Astrocyte (in vitro differentiated cells and primary cell): Measurements from ENCODE around the gene PRAC1. TPM values are rescaled to one million over a fixed set of nuclear protein-coding genes. Genes with fewer than 3 reads are reported as not detected.
A peak's percentile ranks its signal among the peaks of the same experiment; 100 is the strongest.

ENCODE experiments used
- DNase-seq: peaks from one replicate; pipeline ENCODE4 v3.0.0-alpha.2; 2010; ENCODE audit warnings: low read depth
- FAIRE-seq: peaks from 2 replicates; lab custom pipeline; 2011; peaks lifted over from hg19 to GRCh38; lab: Jason Lieb, UNC
- H2AFZ ChIP-seq: 2 replicates; pipeline ENCODE4 v1.6.0; 2012; ENCODE audit warnings: low read depth, low read length, inconsistent platforms
- H3K27ac ChIP-seq: 2 replicates; pipeline ENCODE4 v1.5.1; 2011; ENCODE audit warnings: low read depth, low read length, inconsistent platforms
- H3K27me3 ChIP-seq: 2 replicates; pipeline ENCODE4 v1.6.0; 2011; ENCODE audit warnings: low read length, inconsistent platforms; ENCODE audit not compliant: insufficient read depth
- H3K36me3 ChIP-seq: 2 replicates; pipeline ENCODE4 v1.5.1; 2011; ENCODE audit warnings: low read length, inconsistent platforms; ENCODE audit not compliant: insufficient read depth
- H3K4me1 ChIP-seq: 2 replicates; pipeline ENCODE4 v1.5.1; 2011; ENCODE audit warnings: low read length, inconsistent platforms; ENCODE audit not compliant: insufficient read depth
- H3K4me2 ChIP-seq: 2 replicates; pipeline ENCODE4 v1.6.0; 2012; ENCODE audit warnings: low read length, inconsistent platforms
- H3K4me3 ChIP-seq: 2 replicates; pipeline ENCODE4 v1.5.1; 2011; ENCODE audit warnings: low read depth, mild to moderate bottlenecking, low read length, inconsistent platforms; ENCODE audit not compliant: insufficient read depth
- H3K79me2 ChIP-seq: 2 replicates; pipeline ENCODE4 v1.6.0; 2012; ENCODE audit warnings: mild to moderate bottlenecking, low read length, inconsistent platforms; ENCODE audit not compliant: insufficient read depth
- H3K9ac ChIP-seq: 2 replicates; pipeline ENCODE4 v1.6.0; 2012; ENCODE audit warnings: mild to moderate bottlenecking, low read length, inconsistent platforms
- H3K9me3 ChIP-seq: 2 replicates; pipeline ENCODE4 v1.5.1; 2012; ENCODE audit warnings: low read depth, mild to moderate bottlenecking, low read length, inconsistent platforms; ENCODE audit not compliant: insufficient read depth
- H4K20me1 ChIP-seq: 2 replicates; pipeline ENCODE4 v1.6.0; 2012; ENCODE audit warnings: low read length, inconsistent platforms; ENCODE audit not compliant: insufficient read depth
- H3K27ac Mint-ChIP-seq: one replicate; pipeline ENCODE4 v1.8.0; 2021; ENCODE audit warnings: mild to moderate bottlenecking, mixed read lengths; ENCODE audit not compliant: unreplicated experiment
- H3K27me3 Mint-ChIP-seq: one replicate; pipeline ENCODE4 v1.8.0; 2021; ENCODE audit warnings: low read depth, mixed read lengths; ENCODE audit not compliant: unreplicated experiment
- H3K36me3 Mint-ChIP-seq: one replicate; pipeline ENCODE4 v1.8.0; 2021; ENCODE audit warnings: low read depth, mixed read lengths; ENCODE audit not compliant: unreplicated experiment
- H3K4me1 Mint-ChIP-seq: one replicate; pipeline ENCODE4 v1.8.0; 2021; ENCODE audit warnings: low read depth, mixed read lengths; ENCODE audit not compliant: unreplicated experiment
- H3K4me3 Mint-ChIP-seq: one replicate; pipeline ENCODE4 v1.8.0; 2021; ENCODE audit warnings: mild to moderate bottlenecking, moderate library complexity, mixed read lengths; ENCODE audit not compliant: unreplicated experiment
- H3K9me3 Mint-ChIP-seq: one replicate; pipeline ENCODE4 v1.8.0; 2021; ENCODE audit warnings: mild to moderate bottlenecking, mixed read lengths; ENCODE audit not compliant: unreplicated experiment
- EZH2 ChIP-seq: IDR thresholded peaks from 2 replicates; pipeline ENCODE4 v1.6.1; 2012; ENCODE audit warnings: mild to moderate bottlenecking, low read length, inconsistent platforms; ENCODE audit not compliant: insufficient read depth
- total RNA-seq: library from RNA; stranded (reverse); gene quantifications from 2 replicates; pipeline ENCODE4 v1.2.1, GENCODE V29; 2021
- TF ChIP-seq, protein P1 (sequence below): IDR thresholded peaks from 2 replicates; pipeline ENCODE4 v1.5.1; 2011; ENCODE audit warnings: low read depth, mild to moderate bottlenecking, inconsistent platforms, low read length, moderate library complexity; ENCODE audit not compliant: insufficient read depth

PRAC1 gene
- total RNA-seq, 1 donor from 2014 or later, result not detected

GRCh38 chr17:48754500-48755261 lies 32.4 kb upstream of the PRAC1 start:
- H3K27me3 ChIP-seq, result peaks cover 95% of the 10 kb centered on the region
- peaks cover 91% of the 10 kb centered on the region for H3K27me3 Mint-ChIP-seq
- H3K4me1 Mint-ChIP-seq, result peaks cover 3% of the 10 kb centered on the region
- peaks cover 8% of the 10 kb centered on the region for H3K9me3 ChIP-seq
- H3K79me2 ChIP-seq, result no peaks in the 10 kb centered on the region
- H3K4me2 ChIP-seq, result peak overlapping the region; percentile 64
- no peak for FAIRE-seq
- peaks cover 4% of the 10 kb centered on the region for H3K4me1 ChIP-seq
- no peak overlapping the region for H3K4me3 ChIP-seq
- H3K9me3 Mint-ChIP-seq, result peaks cover 10% of the 10 kb centered on the region
- no peaks in the 10 kb centered on the region for H3K36me3 ChIP-seq
- H2AFZ ChIP-seq, result no peak overlapping the region
- H3K9ac ChIP-seq, result no peak overlapping the region
- H3K27ac ChIP-seq, result no peak overlapping the region
- peaks cover 5% of the 10 kb centered on the region for H3K36me3 Mint-ChIP-seq
- no peak overlapping the region for H3K4me3 Mint-ChIP-seq
- TF ChIP-seq, protein P1, sequence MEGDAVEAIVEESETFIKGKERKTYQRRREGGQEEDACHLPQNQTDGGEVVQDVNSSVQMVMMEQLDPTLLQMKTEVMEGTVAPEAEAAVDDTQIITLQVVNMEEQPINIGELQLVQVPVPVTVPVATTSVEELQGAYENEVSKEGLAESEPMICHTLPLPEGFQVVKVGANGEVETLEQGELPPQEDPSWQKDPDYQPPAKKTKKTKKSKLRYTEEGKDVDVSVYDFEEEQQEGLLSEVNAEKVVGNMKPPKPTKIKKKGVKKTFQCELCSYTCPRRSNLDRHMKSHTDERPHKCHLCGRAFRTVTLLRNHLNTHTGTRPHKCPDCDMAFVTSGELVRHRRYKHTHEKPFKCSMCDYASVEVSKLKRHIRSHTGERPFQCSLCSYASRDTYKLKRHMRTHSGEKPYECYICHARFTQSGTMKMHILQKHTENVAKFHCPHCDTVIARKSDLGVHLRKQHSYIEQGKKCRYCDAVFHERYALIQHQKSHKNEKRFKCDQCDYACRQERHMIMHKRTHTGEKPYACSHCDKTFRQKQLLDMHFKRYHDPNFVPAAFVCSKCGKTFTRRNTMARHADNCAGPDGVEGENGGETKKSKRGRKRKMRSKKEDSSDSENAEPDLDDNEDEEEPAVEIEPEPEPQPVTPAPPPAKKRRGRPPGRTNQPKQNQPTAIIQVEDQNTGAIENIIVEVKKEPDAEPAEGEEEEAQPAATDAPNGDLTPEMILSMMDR, result no peak
- peak; percentile 85 for TF ChIP-seq EZH2
- no peak overlapping the region for H3K27ac Mint-ChIP-seq
- DNase-seq, result no peak
- peaks cover 2% of the 10 kb centered on the region for H4K20me1 ChIP-seq

DNA sequence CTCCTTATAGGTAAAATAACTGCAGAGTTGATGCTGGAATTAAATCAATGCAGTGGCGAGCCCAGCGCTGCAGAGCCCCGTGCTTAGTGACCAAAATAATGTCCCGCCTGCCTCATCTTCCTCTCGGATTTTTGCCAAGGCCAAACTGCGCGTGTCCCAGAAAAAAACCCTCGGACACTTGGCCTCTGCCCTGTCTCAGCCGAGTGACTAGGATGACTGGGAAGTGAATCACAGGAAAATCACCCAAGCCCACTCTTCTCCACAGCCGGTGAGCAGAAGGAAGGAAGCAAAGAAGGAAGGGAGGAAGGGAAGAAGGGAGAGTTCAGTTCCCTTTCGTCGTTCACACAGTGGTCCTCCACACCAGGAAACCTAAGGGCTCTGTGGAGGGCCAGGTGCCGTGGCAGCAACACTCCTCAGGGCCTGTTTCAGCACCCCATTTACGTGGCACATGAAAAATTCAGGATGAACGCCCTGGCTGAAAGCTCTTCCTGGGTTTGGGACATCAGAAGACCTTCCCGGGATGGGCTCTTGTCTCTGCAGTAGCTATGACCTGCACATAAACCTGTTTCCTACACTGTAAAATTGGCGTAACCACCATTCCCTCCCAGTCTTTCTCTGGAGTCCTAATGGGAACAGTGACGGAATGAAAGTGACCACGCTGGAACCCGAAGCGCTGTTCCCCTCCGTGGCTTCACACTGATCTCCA lies 31.6 kb upstream of the PRAC1 start:
- Mint-ChIP-seq H3K36me3 (peaks cover 5% of the 10 kb centered on the region), H3K27ac (no peak overlapping the region), H3K27me3 (peaks cover 91% of the 10 kb centered on the region), H3K9me3 (peaks cover 10% of the 10 kb centered on the region), H3K4me1 (peaks cover 3% of the 10 kb centered on the region), H3K4me3 (no peak overlapping the region)
- H4K20me1 ChIP-seq, result peaks cover 10% of the 10 kb centered on the region
- DNase-seq (no peak), FAIRE-seq (no peak)
- no peak overlapping the region for H3K27ac ChIP-seq
- no peaks in the 10 kb centered on the region for H3K79me2 ChIP-seq
- H3K9ac ChIP-seq, result no peak overlapping the region
- peaks cover 4% of the 10 kb centered on the region for H3K4me1 ChIP-seq
- H3K4me3 ChIP-seq, result no peak overlapping the region
- TF ChIP-seq, protein P1, result no peak
- no peak for TF ChIP-seq EZH2
- H3K36me3 ChIP-seq, result no peaks in the 10 kb centered on the region
- H3K4me2 ChIP-seq, result peak overlapping the region; percentile 64
- no peak overlapping the region for H2AFZ ChIP-seq
- H3K27me3 ChIP-seq, result peaks cover 96% of the 10 kb centered on the region
- peaks cover 8% of the 10 kb centered on the region for H3K9me3 ChIP-seq
